HCEC 1CT (cell line): ENCODE measurements around the gene ATP13A4.

Source experiments
- DNase-seq: peaks from one replicate; pipeline ENCODE4 v3.0.0-alpha.2; 2017

Gene ATP13A4

DNA sequence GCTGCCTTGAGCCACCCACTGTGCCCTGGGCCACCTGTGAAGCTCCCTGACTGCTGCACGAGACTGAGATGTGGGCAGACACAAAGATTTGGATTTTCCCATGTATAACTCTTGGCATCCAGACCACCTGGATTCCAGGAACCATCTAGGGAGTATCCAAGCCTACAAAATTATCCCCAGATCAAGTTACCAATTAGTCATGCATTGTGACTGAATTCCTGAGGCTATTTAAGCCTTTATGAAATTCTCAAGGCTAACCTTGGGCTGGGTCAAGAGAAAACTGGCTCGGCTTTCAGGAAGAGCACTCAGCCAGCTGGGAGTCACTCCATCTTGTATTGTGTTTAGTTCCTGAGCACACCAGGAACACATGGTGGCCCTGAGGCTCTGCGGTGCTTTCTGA, 162.8 kb downstream of the ATP13A4 start:
- no peak for DNase-seq

DNA sequence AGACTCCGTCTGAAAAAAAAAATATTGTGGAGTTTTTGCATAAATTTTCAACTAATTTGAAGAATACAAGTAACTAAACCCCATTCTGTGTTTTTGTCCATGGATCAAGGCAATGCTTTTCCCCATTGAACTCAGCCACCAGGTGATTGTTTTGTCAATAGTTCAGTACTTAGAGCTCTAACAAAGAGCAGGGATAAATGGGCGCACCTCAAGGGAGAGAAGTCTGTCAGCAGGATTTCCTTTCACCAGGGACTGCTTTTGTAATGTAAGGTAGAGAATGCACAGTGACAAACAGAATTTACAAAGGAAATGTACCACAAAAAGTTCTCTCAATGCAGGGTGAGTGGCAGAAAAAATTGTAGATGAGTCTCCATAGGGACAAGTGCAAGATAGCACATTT, 165.4 kb downstream of the ATP13A4 start:
- no peak for DNase-seq

DNA sequence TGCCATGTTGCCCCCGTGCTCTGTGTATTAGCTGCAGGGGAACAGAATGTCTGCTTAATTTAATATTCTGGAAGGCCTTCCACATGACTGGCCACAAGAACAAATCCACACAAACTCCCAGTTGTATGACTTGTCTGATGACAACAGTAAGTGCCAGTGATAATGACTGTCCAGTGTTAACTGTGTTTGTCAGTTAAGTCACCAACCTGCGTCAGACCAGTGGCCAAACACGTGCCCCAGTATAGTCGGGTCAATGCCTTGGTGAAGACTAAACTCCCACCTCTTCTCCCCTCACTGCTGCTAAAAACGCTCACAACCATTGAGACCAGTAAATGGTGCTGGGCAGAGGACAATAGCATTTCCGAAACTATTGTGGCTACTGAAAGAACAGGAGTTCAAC, 166.3 kb downstream of the ATP13A4 start:
- DNase-seq = no peak

DNA sequence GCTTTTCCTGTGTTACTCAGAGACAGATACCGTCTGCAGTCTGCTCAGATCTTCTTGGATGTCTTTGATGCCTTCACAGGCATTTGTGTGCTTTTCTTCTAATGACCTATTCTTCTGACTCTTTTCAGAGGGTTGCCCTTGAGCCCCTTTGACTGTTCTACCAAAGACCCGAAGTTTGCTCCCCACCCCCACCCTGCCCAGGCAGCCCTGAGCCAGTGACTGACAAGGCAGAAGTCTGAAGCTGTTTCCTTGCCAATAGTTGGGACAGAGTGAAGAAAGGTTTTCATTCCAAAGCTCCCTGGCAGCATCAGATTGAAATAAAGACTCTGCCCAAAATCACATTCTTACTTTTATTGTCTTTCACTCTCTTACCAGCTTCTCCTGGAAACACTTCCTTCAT, 167.1 kb downstream of the ATP13A4 start:
- no peak for DNase-seq

DNA sequence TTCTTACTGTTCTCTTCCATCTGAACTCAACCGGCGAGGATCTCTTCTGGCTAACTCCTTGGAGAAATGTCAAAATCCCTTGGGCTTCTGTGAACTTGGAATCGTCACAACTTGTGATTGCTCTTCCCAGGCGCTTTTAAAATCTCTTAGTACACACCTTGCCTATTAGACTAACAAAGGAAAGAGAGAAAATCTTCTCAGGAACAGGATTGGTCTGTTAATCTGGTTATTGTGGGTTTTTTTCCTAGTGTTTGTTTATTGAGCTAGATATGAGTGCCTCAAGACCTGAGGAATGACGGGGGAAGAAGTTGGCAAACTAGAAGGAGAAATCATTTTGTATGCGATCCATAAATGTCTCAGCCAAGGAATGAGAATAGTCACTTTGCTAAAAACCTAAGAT, 176.0 kb downstream of the ATP13A4 start, which contains the start of gene ATP13A5:
TSS of gene ATP13A5 (minus strand) at position 48 of the 400 bp plus-strand sequence. CDS start at position 20, 28 bp downstream.
- DNase-seq = no peak

DNA sequence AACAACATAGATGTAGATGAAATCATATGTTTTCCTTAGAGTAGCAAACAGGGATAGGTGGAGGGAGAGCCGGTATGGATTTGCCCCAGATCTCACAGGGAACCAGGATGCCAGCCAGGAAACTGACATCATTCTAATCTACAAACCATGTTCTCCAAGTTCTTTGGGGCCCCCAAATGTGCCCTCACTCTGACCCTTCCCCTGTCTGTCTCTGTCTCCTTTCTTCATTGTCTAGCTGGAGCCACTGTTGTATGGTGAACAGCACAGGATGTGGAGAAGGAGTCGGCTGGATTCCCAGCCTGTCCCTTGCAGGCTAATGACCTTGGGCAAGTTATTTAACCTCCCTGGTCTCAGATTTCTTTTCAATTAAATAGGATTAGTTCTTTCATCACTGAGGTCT, 177.1 kb downstream of the ATP13A4 start:
- no peak for DNase-seq

DNA sequence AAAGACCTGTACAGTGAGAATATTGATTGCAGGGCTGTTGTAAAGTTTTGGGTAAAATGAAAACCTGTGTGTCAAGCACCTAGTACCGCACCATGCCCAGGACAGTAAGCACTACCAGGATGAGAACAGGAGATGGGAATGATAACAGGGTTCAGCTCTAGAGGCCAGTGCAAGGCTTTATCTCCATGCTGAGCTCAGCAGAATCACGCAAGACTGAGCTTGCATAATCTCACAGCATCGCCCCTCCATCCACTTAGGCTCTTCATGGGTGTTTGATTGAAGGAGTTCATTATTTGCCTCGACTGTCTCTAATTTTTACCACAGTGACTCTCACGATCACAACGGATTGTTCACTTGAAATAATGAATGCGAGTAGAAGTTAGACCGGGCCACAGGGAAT, 179.1 kb downstream of the ATP13A4 start:
- no peak for DNase-seq

DNA sequence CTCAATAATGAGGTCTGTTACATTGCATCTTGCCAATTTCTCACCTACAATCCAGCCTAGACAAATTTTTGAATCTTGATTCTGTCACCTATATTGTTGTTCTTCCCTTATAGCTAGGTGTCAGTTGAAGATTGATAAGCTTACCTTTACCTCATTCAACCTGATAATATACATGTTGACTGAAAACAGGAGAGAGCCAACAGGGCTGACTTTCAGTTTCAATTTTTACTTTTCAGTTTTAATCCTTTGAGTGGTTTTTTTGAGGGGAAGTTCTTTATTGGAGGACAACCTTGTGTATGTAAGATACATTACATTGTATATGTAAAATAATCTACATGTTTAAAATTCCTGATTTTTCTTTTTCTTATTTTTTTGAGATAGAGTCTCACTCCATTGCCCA, 181.9 kb downstream of the ATP13A4 start:
- no peak for DNase-seq

DNA sequence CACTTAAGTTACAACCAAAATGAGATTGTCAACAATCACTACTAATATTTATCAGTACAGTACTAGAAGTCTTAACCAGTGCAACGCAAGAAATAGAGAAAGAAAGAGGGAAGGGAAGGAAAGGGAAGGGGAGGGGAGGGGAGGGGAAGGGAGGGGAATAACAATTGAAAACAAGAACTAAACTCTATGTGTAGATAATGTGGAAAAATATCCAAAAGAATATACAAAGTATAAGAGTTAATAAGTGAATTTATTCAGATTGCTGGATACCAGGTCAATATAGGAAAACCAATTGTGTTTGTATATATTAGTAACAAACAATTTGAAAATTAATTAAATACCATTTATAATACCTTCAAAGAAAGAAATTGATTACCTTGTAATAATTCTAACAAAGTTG, 186.8 kb downstream of the ATP13A4 start:
- no peak for DNase-seq

DNA sequence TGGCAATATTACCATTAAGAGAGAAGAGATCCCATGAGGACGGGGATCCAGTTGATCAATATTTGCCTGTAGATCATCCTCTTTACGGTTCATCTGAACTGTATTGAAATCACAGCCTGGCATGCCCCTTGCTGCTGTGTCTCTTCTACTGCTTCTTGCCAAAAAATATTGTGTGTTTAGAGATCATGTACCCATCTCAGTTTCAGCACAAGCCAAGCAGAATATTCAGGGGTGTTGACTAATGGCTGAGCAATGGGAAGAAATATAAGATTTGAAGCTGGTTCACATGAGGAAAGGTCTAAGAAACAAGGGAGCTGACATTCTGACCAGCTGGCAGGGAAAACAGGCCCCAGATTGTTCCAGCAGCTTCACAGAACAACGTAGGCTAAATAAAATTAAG, 197.4 kb downstream of the ATP13A4 start:
- DNase-seq = no peak

DNA sequence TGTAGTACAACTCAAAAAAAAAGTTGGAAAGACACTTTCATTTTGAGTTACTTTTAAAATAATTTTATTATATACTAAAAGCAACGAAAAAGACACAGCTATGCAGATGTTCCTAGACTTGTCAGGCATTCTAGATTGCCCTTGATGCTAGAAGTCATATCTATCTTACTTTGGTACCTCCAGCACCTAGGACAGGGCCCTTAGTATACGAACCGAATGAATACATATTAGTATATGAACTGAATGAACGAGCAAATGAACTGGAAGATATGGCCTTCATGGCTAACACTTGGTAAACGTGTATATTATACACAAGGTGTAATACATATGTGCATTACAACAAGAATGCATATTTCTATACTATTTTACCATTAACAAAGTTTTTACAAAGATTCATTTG, 200.3 kb downstream of the ATP13A4 start:
- DNase-seq = no peak
